NCI-H1417 (cell line): Measurements from ENCODE around the gene KAZN.

ENCODE experiments used
- DNase-seq, 3 experiments: peaks; one replicate each; lab custom pipeline; 2025; lab: John Stamatoyannopoulos, UW

The KAZN gene

GRCh38 chr1:14887044-14887566, 288.6 kb downstream of the KAZN start:
- no peak for DNase-seq

GRCh38 chr1:14887764-14888350, 289.4 kb downstream of the KAZN start:
- DNase-seq = no peak

- no peak for DNase-seq
Measured at GRCh38 chr1:14888374-14888773, 289.9 kb downstream of the KAZN start.

- no peak for DNase-seq
Measured at GRCh38 chr1:14889825-14890440, 291.4 kb downstream of the KAZN start.

GRCh38 chr1:14891991-14892390, 293.5 kb downstream of the KAZN start:
- DNase-seq = no peak

- peak in 2 of 3 experiments; percentile 14 to 38 for DNase-seq
Measured at GRCh38 chr1:14894811-14895560, 296.5 kb downstream of the KAZN start.

- DNase-seq = no peak
Measured at GRCh38 chr1:14895727-14896126, 297.2 kb downstream of the KAZN start.

GRCh38 chr1:14896381-14897079, 298.0 kb downstream of the KAZN start:
- DNase-seq = no peak

- no peak for DNase-seq
Measured at GRCh38 chr1:14897080-14897449, 298.6 kb downstream of the KAZN start.

GRCh38 chr1:14897547-14897946, 299.1 kb downstream of the KAZN start:
- no peak for DNase-seq

- DNase-seq = no peak
Measured at GRCh38 chr1:14897997-14898645, 299.6 kb downstream of the KAZN start.

GRCh38 chr1:14899686-14900085, 301.2 kb downstream of the KAZN start:
- no peak for DNase-seq

GRCh38 chr1:14901371-14901954, 303.0 kb downstream of the KAZN start:
- DNase-seq = no peak

GRCh38 chr1:14903922-14904321, 305.4 kb downstream of the KAZN start:
- no peak for DNase-seq

- no peak for DNase-seq
Measured at GRCh38 chr1:14906665-14907064, 308.2 kb downstream of the KAZN start.

GRCh38 chr1:14907416-14907815, 308.9 kb downstream of the KAZN start:
- no peak for DNase-seq

- no peak for DNase-seq
Measured at GRCh38 chr1:14909273-14909672, 310.8 kb downstream of the KAZN start.

GRCh38 chr1:14909920-14910460, 311.5 kb downstream of the KAZN start:
- no peak for DNase-seq

- DNase-seq = no peak
Measured at GRCh38 chr1:14910984-14911721, 312.7 kb downstream of the KAZN start.

- DNase-seq = peak in 1 of 3 experiments; percentile 30
Measured at GRCh38 chr1:14912839-14913481, 314.5 kb downstream of the KAZN start.
